ENCODE results near the gene SLC35F3.
A peak's percentile ranks its signal among the peaks of the same experiment; 100 is the strongest.

SLC35F3 gene

DNA sequence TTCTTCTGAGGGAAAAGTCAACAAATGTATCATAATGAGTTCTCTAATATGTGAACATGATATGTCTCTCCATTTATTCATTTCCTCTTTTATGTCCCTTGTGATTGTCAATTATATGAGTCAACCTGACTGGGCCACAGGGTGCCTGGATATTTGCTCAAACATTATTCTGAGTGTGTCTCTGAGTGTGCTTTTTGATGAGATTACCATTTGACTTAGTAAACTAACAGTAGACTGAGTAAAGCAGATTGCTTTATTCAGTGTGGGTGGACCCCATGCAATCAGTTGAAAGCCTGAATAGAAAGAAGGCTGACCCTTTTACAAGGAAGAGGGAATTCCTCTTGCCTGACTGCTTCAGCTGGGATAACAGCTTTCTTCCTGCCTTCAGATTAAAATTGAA, 142.6 kb downstream of the SLC35F3 start:
- no peak for DNase-seq

DNA sequence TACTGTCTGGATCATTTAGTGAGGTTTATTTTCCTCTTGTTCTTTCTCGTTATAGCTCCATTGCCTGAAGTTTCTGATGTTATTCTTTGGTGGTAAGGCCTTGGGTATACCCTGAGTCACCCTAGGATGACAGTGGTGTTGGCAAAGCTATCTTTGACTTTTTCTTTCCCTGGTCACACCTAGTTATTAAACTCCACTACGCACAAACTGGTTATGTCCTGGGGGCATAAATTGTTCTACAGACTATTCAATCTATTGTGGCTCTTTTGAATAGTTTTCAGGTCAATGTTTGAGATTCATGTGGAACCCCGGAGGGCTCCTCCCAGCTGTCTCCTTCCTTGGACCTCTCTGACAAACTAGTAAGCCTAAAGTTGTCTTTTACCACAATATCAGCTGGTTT, 157.7 kb downstream of the SLC35F3 start:
- DNase-seq: no peak

GRCh38 chr1:234065794-234066447, 161.4 kb downstream of the SLC35F3 start:
- DNase-seq: peak; percentile 63

DNA sequence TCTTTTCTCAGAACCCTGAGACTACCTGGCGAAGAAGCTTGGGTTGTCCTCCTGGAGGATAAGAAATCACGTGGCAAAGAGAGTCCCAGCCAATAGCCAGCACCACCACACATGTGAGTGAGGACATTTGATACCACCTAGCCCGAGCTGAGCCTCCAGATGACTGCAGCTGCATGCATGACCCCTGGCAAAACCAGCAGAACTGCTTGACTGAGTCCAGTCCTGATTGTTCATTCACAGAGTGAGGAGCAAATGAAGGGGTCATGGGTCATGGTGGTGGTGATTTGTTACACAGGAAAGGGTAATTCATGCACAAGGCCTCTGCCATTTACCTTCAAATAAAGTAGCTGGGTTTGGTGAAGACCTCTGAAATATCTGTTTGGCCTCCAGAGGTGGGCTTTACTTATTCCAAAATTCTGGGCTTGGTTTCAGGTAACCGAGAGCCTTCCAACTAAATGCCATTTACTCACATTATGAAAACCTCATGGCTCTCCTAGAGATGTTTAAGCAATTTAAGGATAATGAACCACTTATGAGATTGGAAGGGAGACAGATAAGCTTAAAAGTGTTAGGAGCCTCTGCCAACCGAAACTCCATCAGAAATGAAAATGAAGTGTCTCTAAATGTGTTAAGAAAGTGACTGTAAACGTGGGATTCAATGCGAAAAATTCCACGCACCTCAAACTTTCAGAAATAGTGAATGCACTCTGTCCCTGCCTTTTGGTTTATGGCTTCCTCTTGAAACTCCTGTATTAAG, 163.3 kb downstream of the SLC35F3 start:
- no peak for DNase-seq

- no peak for DNase-seq
Observed at GRCh38 chr1:234069760-234070159, 165.3 kb downstream of the SLC35F3 start.

DNA sequence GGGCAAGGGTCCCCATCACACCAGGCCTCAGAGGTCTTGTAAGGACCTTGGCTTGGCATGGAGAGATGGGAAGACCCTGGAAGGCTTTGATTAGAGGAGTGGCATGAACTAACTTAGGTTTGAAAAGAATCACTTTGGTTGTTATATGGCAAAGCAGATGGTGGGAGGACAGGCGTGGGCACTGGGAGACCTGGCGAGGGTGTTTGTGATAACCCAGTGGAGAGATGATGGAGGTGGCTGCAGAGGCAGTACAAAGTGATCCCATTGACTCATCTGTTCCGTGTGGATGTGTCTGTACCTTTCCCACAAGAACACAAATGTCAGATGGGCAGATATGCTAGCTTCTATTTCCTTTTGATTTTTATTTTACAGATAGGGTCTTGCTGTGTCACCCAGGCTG, 168.3 kb downstream of the SLC35F3 start:
- DNase-seq: no peak

- no peak for DNase-seq
Observed at GRCh38 chr1:234078143-234078542, 173.7 kb downstream of the SLC35F3 start.

- no peak for DNase-seq
Observed at GRCh38 chr1:234079896-234080295, 175.4 kb downstream of the SLC35F3 start.

- no peak for DNase-seq
Observed at GRCh38 chr1:234083460-234083859, 179.0 kb downstream of the SLC35F3 start.

- DNase-seq: no peak
Observed at GRCh38 chr1:234089396-234089795, 184.9 kb downstream of the SLC35F3 start.

- DNase-seq: no peak
Observed at GRCh38 chr1:234090212-234091064, 186.0 kb downstream of the SLC35F3 start.

GRCh38 chr1:234091065-234091401, 186.6 kb downstream of the SLC35F3 start:
- no peak for DNase-seq

GRCh38 chr1:234091876-234092275, 187.4 kb downstream of the SLC35F3 start:
- peak; percentile 16 for DNase-seq

DNA sequence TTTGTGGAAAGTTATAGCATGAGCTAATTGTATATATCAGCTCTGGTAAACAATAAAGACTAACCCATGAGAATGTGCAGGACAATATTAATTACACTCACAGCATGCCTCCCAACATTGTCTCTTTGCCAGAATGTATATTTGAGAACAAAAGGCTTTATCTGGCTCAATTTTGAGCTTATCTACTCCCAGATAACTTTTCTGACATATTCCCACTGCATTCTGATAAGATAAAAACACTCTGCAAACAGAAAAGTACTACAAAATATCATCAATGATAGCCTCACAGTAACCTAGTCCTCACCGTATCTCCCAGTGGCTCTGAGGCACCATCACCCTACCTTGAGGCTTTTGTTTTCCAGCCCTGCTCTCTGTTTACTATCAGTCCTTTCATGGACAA, 188.6 kb downstream of the SLC35F3 start:
- no peak for DNase-seq

GRCh38 chr1:234093741-234094140, 189.3 kb downstream of the SLC35F3 start:
- DNase-seq: no peak

GRCh38 chr1:234094172-234094571, 189.7 kb downstream of the SLC35F3 start:
- DNase-seq: no peak

- DNase-seq: no peak
Observed at GRCh38 chr1:234096161-234096770, 191.8 kb downstream of the SLC35F3 start.

DNA sequence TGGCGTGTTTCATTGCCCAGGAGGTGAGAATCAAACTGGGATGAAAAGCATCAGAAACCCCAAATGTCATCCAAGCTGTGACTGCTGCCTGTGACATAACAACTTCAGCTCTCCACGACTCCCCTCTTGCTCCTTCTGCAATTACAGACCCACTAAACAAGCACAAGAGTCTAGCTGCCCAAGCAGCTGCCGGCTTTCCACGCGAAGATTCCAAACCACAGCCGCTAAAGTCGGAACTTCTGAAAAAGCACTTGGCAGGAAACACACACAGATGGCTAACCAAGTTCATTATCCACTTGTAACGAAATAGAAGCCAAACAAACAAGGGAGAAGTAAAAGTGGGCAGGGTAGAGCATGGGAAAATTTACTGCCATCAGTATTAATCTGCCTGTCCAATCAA, 198.1 kb downstream of the SLC35F3 start:
- DNase-seq: no peak

GRCh38 chr1:234103198-234103597, 198.7 kb downstream of the SLC35F3 start:
- no peak for DNase-seq

- no peak for DNase-seq
Observed at GRCh38 chr1:234106032-234106431, 201.6 kb downstream of the SLC35F3 start.

DNA sequence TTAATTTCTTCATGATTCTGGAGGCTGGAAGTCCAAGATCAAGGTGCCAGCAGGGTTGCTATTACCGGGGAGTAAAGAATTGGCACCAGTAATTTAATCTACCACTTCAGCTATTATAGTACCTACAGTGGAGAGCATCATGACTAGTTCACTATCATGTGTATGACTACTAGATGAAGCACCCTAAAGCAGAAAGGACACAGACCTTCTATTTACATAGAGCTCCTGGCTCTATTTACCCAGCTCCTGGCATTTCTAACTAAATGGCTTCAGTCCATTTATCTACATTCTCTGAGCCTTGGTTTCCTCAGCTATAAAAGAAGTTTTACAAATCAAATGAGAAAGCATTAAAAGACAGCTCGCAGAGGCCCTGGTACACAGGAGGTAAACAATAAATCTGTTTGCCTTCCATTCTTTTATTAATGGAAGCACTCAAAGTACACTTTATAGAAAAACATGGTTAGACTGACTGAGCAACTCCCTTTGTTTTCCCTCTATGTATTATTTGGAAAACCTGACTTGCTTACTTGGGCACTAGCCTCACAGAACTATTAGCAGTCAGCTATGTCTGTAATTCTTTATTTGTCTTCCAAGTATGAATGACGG, 203.0 kb downstream of the SLC35F3 start:
- DNase-seq: no peak

DNA sequence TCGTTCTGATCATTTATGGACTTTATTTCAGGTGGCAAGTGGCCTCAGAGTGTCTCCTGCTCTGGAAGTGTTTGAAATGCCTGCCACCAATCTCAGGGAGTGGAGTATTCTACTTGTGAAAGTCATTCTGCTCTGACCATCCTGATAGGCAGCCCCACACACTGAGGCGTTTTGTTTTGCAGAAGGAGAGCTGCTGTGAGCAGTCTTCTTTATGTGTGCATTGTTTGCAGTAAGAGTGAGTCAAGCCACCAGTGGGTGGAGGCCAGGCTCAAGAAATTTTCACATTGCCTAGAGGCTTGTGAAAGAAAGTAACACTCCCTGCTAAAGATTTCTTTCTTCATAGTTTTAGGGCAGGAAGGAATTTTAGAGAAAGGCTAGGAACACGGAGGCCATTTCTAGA, 204.4 kb downstream of the SLC35F3 start:
- DNase-seq: peak; percentile 24

GRCh38 chr1:234109840-234110239, 205.4 kb downstream of the SLC35F3 start:
- no peak for DNase-seq

All from inflammatory macrophage treated with lipopolysaccharide for 4 hours (primary cell).